Erythroblast (primary cell): ENCODE results near the gene IPCEF1.

Experiments used
- GATA1 ChIP-seq: IDR thresholded peaks from 2 replicates; pipeline ENCODE4 v1.6.1; 2011; ENCODE audit warnings: low read depth, mild to moderate bottlenecking, control low read depth, low read length, moderate library complexity
- POLR2A ChIP-seq: IDR thresholded peaks from 2 replicates; pipeline ENCODE4 v1.6.1; 2011; ENCODE audit warnings: mild to moderate bottlenecking, low read length

DNA sequence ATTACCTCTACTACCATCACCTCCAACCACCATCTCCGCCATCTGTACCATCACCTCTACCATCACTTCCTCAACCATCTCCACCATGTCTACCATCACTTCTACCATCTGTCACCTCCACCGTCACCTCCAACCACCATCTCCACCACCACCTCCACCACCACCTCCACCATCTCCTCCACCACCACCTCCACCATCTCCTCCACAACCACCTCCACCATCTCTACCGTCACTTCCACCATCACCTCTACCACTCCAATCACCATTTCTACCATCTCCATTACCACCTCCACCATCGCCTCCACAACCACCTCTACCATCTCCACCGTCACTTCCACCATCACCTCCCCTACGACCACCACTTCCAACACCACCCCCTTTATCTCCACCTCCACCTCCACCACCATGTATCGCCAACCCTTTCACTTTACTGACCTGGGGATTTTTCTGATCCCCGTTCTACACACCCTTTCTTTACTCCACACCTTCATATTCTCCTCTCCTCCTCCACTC is 2.3 kb downstream of the IPCEF1 start:
- TF ChIP-seq POLR2A (no peak), GATA1 (no peak)
